ENCODE measurements around the gene ANO5.

- TF ChIP-seq ZFP36 (IDR thresholded peaks at IDR 0.05; ENCODE audit: borderline replicate concordance, partially characterized antibody) (no peak), MAX (IDR thresholded peaks at IDR 0.05) (no peak), BHLHE40 (IDR thresholded peaks at IDR 0.05; ENCODE audit: low read depth, low read length) (no peak), HMGXB4 (CRISPR knock-in tag; IDR thresholded peaks at IDR 0.05; ENCODE audit: borderline replicate concordance) (no peak), USF2 (IDR thresholded peaks at IDR 0.05) (no peak), FOSL2 (IDR thresholded peaks at IDR 0.05) (no peak), FOSL2 (CRISPR knock-in tag; IDR thresholded peaks at IDR 0.05) (no peak), POLR2AphosphoS2 (conservative IDR thresholded peaks at IDR 0.05; ENCODE audit: low read length) (no peak), CTCF (IDR thresholded peaks at IDR 0.05) (no peak), HDAC2 (IDR thresholded peaks at IDR 0.05) (no peak), POLR2A (IDR thresholded peaks at IDR 0.05; ENCODE audit: low read length) (no peak)
Measured at GRCh38 chr11:22194306-22194705, 1.4 kb downstream of the ANO5 start.
